ENCODE results near the gene GPBP1L1. TPM values are rescaled to one million over a fixed set of nuclear protein-coding genes. Genes with fewer than 3 reads are reported as not detected.
"Not testable (repeated sequence)": the region's sequence is repeated elsewhere in the genome, so short reads cannot be mapped to it uniquely, and the experiment has no call there.

The GPBP1L1 gene
- total RNA-seq, 4 donors from 2014 or later, result 98.6 to 147 (median 115) TPM

- Histone ChIP-seq H3K27me3 (no peaks in the 10 kb centered on the region), H3K4me3 (no peak overlapping the region), H3K36me3 (peaks cover 3 to 91% of the 10 kb centered on the region in 2 donors), H3K4me1 (peaks cover 0 to 17% (median 0%) of the 10 kb centered on the region in 3 donors), H3K27ac (no peak overlapping the region), H3K9me3 (no peaks in the 10 kb centered on the region)
- WGBS, 2 donors (ENCODE audit: low coverage in 1 of 2), result 92 to 100% methylated on average over 2 to 10 of the region's 10 CpGs
- no peak for ATAC-seq
- TF ChIP-seq POLR2A (IDR thresholded peaks at IDR 0.05) (no peak), EP300 (IDR thresholded peaks at IDR 0.05) (no peak), POLR2AphosphoS5 (IDR thresholded peaks at IDR 0.05) (no peak)
- TF ChIP-seq, protein P1, sequence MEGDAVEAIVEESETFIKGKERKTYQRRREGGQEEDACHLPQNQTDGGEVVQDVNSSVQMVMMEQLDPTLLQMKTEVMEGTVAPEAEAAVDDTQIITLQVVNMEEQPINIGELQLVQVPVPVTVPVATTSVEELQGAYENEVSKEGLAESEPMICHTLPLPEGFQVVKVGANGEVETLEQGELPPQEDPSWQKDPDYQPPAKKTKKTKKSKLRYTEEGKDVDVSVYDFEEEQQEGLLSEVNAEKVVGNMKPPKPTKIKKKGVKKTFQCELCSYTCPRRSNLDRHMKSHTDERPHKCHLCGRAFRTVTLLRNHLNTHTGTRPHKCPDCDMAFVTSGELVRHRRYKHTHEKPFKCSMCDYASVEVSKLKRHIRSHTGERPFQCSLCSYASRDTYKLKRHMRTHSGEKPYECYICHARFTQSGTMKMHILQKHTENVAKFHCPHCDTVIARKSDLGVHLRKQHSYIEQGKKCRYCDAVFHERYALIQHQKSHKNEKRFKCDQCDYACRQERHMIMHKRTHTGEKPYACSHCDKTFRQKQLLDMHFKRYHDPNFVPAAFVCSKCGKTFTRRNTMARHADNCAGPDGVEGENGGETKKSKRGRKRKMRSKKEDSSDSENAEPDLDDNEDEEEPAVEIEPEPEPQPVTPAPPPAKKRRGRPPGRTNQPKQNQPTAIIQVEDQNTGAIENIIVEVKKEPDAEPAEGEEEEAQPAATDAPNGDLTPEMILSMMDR (IDR thresholded peaks at IDR 0.05), result no peak
These were observed 75.6 kb downstream of the GPBP1L1 start for GRCh38 chr1:45610589-45611226.

- H3K36me3 ChIP-seq, result peaks cover 0 to 79% of the 10 kb centered on the region in 2 donors
- no peak overlapping the region for H3K4me3 ChIP-seq
- TF ChIP-seq, protein P1 (IDR thresholded peaks at IDR 0.05), result no peak
- no peak for TF ChIP-seq POLR2A (IDR thresholded peaks at IDR 0.05)
- no peak for TF ChIP-seq EP300 (IDR thresholded peaks at IDR 0.05)
- no peak for TF ChIP-seq POLR2AphosphoS5 (IDR thresholded peaks at IDR 0.05)
- no peak for ATAC-seq
- no peaks in the 10 kb centered on the region for H3K9me3 ChIP-seq
- H3K27ac ChIP-seq, result peak overlapping the region in 3 of 4 donors; percentile 17 to 32 (median 31)
- no peaks in the 10 kb centered on the region for H3K27me3 ChIP-seq
- peaks cover 0 to 17% (median 0%) of the 10 kb centered on the region in 3 donors for H3K4me1 ChIP-seq
- 78 to 79% methylated on average over 4 to 5 of the region's 5 CpGs for WGBS, 2 donors (ENCODE audit: low coverage in 1 of 2)
These were observed 77.9 kb downstream of the GPBP1L1 start for GRCh38 chr1:45608175-45609156.

GRCh38 chr1:45607404-45608074 is 78.8 kb downstream of the GPBP1L1 start:
- 61 to 73% methylated on average over 5 to 6 of the region's 6 CpGs for WGBS, 2 donors (ENCODE audit: low coverage in 1 of 2)
- no peaks in the 10 kb centered on the region for H3K27me3 ChIP-seq
- H3K36me3 ChIP-seq, result peaks cover 0 to 74% of the 10 kb centered on the region in 2 donors
- peaks cover 0 to 17% (median 0%) of the 10 kb centered on the region in 3 donors for H3K4me1 ChIP-seq
- TF ChIP-seq POLR2AphosphoS5 (IDR thresholded peaks at IDR 0.05), result no peak
- TF ChIP-seq, protein P1 (IDR thresholded peaks at IDR 0.05), result no peak
- no peak for TF ChIP-seq EP300 (IDR thresholded peaks at IDR 0.05)
- no peak for TF ChIP-seq POLR2A (IDR thresholded peaks at IDR 0.05)
- no peak for ATAC-seq
- no peaks in the 10 kb centered on the region for H3K9me3 ChIP-seq
- H3K4me3 ChIP-seq, result no peak overlapping the region
- H3K27ac ChIP-seq, result peak overlapping the region in 1 of 4 donors; percentile 6

DNA sequence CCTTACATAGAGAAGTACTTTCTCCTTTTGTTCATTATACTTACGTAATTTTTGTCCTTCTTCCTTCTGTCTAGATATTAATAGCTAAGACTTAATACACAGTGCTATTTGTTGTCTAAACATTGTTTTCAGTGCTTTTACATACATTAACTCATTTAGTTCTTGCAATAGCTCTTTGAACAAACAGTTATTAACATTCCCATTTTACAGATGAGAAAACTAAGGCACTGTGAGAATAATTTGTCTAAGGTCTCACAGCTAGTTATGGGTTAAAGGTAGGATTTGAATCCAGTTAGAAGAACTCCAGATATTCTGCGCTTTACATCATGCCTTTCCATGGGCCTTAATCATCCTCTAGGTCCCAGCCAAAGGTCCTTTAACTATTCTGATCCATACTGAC is 82.1 kb downstream of the GPBP1L1 start:
- no peaks in the 10 kb centered on the region for H3K9me3 ChIP-seq
- peaks cover 0 to 17% (median 0%) of the 10 kb centered on the region in 3 donors for H3K4me1 ChIP-seq
- TF ChIP-seq POLR2AphosphoS5 (IDR thresholded peaks at IDR 0.05) (no peak), POLR2A (IDR thresholded peaks at IDR 0.05) (no peak), EP300 (IDR thresholded peaks at IDR 0.05) (no peak)
- TF ChIP-seq, protein P1 (IDR thresholded peaks at IDR 0.05), result no peak
- no peak overlapping the region for H3K27ac ChIP-seq
- no peak overlapping the region for H3K4me3 ChIP-seq
- peaks cover 0 to 54% of the 10 kb centered on the region in 2 donors for H3K36me3 ChIP-seq
- WGBS, 2 donors (ENCODE audit: low coverage in 1 of 2), result 78 to 92% methylated on average over 2 of the region's 2 CpGs
- ATAC-seq, result no peak
- no peaks in the 10 kb centered on the region for H3K27me3 ChIP-seq

- not testable (repeated sequence) for H3K4me3 ChIP-seq, H3K9me3 ChIP-seq, H3K27ac ChIP-seq, ATAC-seq, H3K4me1 ChIP-seq, H3K27me3 ChIP-seq
- H3K36me3 ChIP-seq, result peaks cover 0 to 47% of the 10 kb centered on the region in 2 donors
- 92 to 95% methylated on average over 5 to 6 of the region's 8 CpGs for WGBS, 2 donors (ENCODE audit: low coverage in 1 of 2)
These were observed 89.6 kb downstream of the GPBP1L1 start for GRCh38 chr1:45596765-45597164.
